ENCODE measurements around the gene HNF1B.
"Not testable (repeated sequence)": the region's sequence is repeated elsewhere in the genome, so short reads cannot be mapped to it uniquely, and the experiment has no call there.

Gene HNF1B

DNA sequence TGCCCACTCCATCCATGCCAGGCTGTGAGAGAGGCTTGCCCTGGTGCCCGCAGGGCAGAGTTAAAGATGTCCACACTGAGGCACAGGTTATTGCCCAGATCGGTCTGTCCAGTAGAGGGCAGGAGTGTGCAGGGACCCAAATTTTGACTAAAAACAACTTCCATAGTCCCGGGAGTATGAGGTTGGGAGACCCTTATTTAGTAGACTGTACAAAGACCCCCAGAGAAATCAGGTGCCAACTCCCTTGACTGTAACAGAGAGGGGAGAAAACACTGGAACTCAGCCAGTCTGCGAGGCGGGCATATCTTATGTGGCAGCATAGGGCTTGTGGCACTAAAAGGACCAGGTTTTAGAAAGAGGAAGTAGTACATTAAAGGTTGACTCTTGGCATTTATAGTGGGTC lies 43.4 kb downstream of the HNF1B start:
- DNase-seq (ENCODE audit: low spot score): peak; percentile 23

DNA sequence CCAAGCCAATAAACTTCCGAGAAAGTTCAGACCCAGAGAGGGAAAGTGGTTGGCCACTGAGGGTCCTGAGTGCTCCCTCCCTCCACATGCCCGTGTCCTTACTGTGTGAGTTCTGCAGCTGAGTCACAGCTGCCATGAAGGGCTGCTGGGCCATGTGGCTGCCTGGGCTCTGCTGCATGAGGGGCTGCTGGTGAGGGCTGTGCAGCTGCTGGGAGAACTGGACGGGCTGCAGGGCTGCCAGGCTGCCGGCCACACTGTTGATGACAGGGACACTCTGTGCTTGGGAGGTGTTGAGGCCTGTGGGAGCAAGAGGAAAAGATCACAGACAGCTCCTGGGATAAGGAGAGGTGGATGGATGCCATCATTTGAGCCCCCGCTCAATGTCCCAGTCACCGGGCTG lies 44.0 kb downstream of the HNF1B start:
- DNase-seq (ENCODE audit: low spot score): no peak

DNA sequence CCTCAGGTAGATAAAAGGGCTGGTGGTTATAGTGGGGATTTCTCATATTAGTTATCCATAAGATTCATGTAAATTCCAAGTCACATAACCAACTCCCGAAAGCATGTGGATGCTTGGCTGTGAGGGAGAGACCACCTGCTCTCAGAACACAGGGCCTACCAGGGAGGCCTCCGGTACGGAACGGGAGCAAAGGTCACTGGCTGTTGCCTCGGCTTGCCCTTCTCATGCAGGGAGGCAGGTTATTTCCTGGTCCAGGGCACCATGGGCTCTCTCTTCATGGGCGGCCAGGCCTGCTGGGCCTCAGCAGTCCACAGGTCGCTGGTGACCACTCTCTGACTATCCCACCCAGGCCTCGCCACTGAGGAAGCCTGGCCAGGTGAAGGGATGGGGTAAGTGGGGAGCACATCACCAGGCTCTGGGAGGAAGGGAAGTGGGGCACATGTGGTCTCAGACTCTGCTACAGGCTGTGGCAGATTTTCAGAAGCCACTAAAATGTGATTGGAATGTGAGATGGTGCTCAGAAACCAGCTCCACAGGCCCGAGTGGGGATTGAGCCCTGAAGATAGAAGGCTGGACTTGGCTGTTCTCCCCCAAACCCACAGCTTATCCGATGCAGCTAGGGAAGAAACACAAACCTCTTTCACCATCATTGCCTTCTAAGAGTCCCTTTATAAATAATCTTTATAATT lies 45.4 kb downstream of the HNF1B start:
- no peak for DNase-seq (ENCODE audit: low spot score)

DNA sequence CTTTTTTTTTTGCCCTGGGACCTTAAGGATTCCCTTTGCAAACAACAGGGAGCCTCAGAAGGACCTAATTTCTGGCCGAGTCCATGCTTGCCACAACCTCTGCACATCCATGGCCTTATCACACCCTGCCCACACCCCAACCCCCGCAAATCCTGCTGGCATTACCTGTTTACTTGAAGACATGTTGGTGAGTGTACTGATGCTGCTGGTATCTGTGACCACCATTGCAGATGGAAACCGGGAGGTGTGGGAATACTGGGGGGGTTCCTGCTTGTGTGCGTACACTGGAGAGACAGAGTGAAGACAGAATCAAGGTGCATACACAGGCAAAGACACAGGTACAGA lies 46.0 kb downstream of the HNF1B start:
- no peak for DNase-seq (ENCODE audit: low spot score)

DNA sequence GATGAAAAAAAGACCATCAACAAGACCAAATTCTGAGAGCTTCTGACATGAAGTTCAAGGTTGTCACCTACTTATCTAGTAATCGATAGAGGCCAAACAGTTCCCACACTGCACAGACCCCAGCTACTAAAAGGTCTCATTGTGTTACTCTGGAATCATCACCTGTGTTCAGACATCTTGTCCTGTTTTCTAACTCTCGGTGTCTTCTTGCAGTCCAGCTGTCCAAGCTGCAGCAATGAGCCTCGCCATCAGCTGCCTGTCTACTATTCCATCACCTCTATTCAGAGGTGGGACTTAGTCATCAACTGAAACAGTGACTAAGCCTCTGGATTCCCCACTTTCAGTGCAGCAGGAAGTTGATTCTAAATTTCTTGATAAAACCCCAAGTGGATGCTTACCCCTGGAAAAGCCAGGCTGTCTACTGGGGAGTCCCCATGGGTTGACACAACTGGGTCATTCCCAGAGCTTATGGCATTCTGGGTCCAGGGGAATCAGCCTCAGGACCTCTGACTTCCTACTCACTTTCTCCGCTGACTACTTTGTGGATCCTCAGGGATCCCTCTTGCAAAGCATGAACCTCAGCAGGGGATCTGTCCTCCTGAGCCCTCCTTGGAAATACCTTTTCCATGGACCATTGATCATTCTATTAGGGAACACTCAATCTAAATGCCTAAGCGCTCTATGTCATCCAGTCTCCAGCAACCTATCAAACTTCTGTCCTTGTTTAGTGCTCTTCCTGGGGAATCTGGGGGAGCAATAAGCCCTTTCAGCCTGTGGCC lies 46.5 kb downstream of the HNF1B start:
- no peak for DNase-seq (ENCODE audit: low spot score)

DNA sequence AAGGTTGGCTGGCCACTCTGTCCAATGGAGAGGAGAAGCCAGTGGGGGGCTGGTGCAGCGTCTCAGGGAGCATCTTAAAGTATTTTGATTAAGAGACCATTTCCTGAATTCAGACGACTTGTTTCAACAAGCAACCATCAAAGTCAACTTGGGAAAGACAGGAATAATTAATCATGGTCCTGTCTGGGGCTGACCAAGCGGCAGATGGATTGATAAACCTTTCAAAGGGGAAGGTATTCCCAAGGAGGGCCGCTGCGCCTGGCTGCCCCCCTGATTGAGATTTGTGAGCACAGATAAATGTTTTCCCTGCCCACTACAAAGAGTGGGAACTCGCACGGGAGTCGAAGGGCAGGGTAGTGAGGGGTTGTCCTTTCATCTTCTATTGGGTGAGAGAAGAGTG lies 47.5 kb downstream of the HNF1B start:
- no peak for DNase-seq (ENCODE audit: low spot score)

DNA sequence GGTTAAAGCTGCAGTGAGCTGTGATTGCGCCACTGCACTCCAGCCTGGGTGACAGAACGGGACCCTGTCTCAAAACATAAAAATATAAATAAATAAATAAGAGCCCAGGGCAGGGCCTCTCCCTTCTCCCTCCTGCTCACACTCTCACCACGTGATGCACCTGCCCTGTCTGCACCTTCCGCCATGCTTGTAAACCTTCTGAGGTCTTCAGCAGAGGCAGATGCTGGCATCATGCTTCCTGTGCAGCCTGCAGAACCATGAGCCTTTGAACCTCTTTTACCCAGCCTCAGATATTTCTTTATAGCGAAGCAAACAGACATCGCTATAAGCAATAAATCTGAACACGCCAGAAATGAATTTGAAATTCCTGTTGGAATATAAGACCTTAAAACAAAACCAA lies 48.5 kb downstream of the HNF1B start:
- DNase-seq (ENCODE audit: low spot score): no peak

DNA sequence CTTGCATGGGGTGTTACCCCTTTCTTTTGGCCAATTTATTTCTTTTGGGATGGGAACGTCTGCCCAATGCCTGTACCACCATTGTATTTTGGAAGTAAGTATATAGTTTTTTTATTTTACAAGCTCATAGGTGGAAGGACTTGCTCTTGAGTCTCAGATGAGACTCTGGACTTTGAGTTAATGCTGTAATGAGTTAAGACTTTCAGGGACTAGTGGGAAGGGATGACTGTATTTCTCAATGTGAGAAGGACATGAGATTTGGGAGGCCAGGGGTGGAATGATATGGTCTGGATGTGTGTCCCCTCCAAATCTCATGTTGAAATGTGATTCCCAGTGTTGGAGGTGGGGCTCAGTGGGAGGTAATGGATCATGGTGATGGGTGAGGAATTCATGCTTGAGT lies 49.1 kb downstream of the HNF1B start:
- no peak for DNase-seq (ENCODE audit: low spot score)

DNA sequence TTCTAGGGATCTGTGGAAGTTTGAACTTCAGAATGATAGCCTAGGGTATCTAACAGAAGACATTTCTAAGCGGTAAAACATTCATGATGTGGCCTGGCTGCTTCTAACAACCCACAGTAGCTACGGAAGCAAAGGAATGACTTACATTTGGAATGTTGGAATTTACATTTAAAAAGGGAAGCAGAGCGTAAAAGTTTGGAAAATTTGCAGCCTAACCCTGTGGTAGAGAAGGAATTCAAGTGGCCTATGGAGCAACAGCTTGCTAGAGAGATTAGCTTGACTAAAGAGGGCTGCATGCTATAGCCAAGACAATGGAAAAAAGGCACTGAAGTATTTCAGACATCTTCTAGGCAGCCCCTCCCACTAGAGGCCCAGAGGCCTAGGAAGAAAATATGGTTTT lies 50.1 kb downstream of the HNF1B start:
- no peak for DNase-seq (ENCODE audit: low spot score)

DNA sequence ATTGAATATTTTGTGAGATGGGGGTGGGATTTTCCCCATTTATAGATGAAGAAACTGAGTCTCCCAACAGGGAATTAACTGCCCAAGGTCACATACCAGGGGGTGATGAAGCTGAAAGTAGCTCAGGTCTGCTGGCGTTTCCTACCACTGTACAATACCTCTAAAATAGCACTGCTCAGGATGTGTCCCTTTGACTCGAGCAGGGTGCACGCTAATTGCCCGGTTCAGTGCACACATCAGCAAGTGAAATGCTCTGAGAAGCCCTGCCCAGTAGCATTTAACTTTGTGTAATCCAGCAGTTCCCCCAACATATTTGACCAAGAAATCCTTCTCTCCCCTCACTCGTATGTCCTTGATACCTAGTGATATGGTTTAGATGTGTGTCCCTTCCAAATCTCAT lies 51.5 kb downstream of the HNF1B start:
- no peak for DNase-seq (ENCODE audit: low spot score)

DNA sequence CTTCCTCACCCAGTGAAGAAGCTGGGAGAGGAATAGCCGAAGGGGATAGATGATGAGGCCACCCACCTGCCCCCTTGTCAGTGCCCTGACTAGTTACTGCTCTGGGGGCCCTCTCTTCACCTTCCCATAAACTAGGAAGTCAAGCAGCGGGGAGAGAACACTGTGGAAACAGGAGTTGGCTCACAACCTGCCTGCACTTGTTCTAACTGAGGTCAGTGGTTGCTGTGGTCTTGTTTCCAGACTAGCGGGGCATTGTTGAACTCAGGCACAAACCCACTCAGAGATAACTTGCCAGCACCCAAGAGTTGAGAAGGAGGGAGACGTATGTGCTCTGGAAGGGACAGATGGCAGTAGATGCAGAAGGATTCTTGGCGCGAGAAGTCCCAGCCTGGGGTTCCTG lies 53.1 kb downstream of the HNF1B start:
- DNase-seq (ENCODE audit: low spot score): no peak

DNA sequence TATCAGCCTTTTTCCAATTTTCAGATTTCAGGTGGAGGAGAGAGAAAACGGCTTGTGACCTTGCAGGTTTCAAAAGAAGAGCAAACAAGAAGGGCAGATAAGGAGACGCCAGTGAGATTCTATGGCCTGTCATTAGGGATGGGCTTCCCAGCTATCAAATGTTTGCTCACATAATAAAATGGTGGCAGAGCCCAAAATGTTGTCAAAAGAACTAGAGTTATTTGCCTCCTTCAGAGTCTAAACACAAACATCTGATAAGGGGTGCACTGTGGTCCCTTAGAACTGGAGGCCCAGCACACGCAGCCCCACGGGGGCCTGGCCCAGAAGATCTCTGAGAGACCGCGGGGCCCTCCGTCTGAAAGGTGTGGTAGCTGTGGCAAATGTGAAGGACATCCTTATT lies 55.5 kb downstream of the HNF1B start:
- DNase-seq (ENCODE audit: low spot score): no peak

DNA sequence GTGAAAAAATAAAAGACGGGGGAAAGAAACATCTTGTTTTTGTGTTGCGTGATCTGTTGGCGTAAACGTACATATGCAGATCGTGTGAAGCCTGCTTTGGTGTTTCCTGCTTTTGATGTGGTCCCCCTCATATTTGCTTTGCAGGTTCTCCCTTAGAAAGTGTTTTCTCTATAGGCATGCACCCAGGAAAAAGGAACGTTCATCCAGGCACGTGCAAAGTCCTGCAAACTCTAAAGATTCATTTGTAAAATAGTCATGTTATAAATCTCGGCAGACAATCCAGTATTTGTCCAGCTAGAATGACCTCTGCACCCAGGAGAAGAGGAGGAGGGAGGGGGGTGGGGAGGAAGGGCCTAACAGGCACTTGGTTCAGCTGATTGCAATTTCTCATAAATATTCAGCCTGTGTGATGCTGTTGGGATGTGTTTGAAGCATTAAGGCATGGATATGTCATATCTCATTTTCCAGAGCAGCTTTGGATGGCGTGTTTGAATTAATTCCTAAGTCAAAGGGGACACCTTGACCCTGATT lies 61.3 kb downstream of the HNF1B start:
- DNase-seq (ENCODE audit: low spot score): no peak

DNA sequence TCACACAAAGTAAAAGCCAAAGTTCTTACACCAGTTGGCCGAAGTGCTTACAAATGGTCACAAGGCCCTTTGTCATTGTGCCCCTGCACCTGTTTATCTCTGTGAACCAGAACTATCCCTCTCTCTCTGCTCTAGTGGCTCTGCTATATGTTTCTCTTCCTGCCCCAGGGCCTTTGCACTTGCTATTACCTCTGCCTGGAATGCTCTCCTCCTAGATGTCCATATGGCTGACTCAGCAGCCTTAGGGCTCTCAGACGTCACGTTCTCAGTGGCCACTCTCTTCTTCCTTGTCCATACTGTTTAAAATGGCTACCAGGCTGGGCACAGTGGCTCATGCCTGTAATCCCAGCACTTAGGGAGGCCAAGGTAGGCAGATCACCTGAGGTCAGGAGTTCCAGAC lies 62.9 kb downstream of the HNF1B start:
- no peak for DNase-seq (ENCODE audit: low spot score)

DNA sequence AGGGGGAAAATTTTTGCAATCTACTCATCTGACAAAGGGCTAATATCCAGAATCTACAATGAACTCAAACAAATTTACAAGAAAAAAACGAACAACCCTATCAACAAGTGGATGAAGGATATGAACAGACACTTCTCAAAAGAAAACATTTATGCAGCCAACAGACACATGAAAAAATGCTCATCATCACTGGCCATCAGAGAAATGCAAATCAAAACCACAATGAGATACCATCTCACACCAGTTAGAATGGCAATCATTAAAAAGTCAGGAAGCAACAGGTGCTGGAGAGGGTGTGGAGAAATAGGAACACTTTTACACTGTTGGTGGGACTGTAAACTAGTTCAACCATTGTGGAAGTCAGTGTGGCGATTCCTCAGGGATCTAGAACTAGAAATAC lies 64.9 kb downstream of the HNF1B start:
- not testable (repeated sequence) for DNase-seq (ENCODE audit: low spot score)

DNA sequence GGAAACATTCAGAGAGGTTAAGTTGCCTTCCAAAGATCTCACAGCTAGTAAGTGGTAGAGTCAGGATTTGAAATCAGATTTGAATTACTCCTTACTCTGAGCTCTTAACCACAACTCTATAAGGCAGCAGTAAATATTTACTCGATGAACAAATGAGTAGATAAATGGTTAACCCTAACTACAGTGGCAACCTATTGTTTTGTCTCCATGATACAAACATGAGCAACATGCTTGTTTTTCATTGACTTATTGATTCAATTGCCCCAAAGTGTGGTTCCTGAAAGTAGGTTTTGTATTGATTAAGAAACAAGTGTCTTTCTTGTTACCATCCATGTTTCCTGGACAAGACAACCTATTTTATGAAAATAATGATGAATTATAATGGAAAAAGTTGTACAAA lies 66.8 kb downstream of the HNF1B start:
- DNase-seq (ENCODE audit: low spot score): no peak

DNA sequence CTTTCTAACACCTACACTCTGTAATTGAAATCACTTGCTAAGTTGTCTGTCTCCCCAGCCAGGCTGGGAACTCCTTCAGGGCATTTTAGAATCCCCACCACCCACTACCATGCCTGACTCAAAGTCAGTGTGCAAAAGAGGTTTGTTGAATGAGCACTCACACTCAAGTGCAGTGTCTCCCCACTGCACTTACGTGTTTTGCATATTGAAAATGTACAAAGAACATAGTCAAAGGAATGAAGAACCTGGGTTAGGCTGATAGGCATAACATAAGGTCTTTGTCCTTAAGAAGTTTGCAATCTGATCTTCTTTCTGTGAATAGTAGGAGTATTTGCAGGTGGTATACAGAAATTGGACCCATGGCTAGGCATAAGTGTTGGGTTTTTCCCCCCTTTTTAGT lies 67.8 kb downstream of the HNF1B start:
- no peak for DNase-seq (ENCODE audit: low spot score)

DNA sequence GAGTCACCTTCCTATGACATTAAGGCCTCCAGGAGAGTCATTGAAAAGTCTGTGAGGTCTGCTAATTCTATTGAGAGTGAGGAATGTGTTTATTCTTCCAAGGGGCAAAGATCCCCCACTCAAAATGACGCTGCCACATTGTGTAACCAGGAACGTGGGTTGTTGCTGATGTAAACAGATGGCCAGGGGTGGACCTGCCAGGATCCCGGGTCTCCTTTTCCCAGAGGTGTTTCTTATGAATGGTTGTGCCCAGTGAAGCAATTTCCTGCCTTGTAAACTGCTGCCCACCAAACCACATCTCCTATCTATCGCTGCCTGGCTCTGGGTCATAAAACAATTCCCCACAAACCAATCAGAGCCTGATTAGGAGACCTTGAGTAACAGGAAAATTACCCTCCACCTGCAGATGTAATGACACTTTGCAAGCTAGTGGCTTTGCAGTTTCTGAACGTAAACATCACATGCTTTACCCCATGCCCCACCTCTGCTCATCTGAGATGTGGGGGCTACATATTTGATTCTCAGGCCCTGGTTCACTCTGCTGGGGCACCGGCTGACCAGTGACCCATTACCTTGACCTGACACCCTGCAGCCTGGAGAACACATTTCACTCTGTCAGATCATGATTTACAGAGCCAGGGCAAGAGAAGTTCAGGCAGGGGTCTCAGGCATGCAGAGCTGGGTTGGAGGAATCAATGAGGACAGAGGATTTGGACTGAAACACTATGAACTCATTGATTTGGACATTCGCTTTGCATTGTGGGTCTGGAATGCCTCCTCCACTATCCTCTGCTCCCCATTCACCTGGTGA lies 68.5 kb downstream of the HNF1B start:
- no peak for DNase-seq (ENCODE audit: low spot score)

DNA sequence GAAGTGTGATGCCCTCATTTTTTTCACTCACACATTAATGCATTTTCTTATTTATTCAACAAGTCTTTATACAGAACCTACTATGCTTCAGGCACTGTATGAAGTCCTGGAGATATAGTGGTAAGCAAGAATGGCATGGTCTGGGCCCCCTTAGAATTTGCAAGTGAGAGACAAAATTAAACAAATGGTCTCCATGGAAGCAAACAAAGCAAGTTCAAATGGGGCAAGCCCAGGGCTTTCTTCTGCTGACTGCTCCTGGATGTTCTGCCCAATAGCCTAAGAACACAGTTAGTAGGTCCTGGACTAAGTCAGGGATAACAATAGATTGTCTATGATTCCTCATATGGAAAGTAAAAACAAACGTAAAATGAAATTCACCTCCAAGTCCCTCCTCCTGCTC lies 70.3 kb downstream of the HNF1B start:
- no peak for DNase-seq (ENCODE audit: low spot score)

DNA sequence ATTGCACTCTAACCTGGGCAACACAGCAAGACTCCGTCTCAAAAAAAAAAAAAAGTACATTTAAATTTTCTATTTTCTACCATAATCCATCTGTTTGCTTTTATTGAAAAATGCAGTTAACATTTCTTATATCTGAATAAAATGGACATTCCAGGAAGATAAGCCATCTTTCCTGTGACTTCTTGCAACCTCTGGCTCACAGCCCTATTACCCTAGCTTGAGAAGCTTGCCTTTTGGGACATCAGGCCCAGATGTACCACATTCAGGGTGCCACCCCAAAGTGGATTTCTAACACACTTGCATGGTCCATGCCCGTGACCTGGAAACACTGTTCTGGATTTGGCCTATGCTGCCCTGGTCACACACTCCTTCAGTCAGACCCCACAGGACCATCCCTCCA lies 71.5 kb downstream of the HNF1B start:
- DNase-seq (ENCODE audit: low spot score): no peak

DNA sequence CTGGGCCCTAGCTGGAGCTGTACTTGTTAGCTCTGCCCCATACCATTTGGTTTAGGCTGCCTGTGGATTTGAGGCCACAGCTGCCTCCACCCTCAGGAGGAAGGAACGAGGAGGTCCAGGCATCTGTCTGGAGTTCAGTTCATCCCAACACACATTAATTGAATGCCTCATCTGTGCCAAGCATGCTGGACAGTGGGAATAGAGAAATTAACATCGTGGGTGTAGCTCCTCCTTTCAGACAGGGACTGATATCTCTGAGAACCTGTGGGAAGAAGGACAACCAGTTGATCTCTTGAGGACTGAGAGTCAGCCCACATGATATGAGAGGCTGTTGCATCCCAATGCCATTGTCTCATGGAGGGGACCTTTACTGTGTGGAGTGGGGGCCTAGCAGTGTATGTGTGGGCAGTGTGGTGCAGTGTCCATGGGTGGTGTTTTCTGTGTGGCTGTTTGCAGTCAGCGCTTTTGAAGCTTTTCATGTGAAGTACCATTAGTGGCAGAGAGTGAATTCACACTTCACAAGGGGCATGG lies 72.2 kb downstream of the HNF1B start:
- no peak for DNase-seq (ENCODE audit: low spot score)

DNA sequence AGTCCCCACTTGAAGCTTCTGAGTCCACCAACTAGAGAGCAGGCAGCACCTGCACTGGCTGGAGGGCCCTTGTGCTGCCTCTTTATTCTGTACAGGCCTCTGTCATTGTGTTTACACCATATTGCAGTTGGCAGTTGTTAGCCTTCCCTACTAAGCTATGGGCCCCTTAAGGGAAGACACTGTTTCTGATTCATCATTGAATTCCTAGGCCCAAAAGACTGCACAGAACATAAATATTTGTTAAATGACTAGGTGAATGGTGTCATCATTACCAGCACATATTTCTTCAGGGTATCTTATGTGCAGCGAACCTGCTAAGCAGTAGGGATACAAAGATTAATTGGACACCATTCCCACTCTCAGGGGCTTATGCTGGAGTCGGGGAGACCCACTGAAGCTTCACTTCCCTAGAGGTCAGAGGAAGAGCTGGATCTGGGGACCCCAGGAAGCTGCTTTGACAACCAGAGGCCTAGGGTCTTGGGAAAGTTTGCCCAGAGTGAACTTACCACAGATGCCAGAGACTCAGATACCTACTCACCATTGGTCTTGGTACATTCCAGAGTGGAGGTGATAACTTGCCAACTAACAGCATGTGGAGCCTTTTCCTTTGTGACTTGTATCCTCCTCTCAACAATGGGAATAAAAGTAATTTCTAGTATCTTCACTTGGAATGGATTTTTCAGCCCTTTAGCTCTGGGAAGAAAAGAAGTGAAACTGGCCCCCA lies 72.9 kb downstream of the HNF1B start:
- no peak for DNase-seq (ENCODE audit: low spot score)
